H1 (cell line): Measurements from ENCODE around the gene KRT9. TPM values are rescaled to one million over a fixed set of nuclear protein-coding genes. Genes with fewer than 3 reads are reported as not detected.

ENCODE experiments used
- ASH2L ChIP-seq: fragments of 200-600, 300-600 bp; sonication (generic); IDR thresholded peaks from one replicate; pipeline ENCODE4 v1.7.1; 2017; ENCODE audit warnings: low read length
- CBX5 ChIP-seq: fragments of 300-800, 300-1000 bp; sonication (generic); IDR thresholded peaks from 2 replicates; pipeline ENCODE4 v1.7.1; 2016; ENCODE audit warnings: antibody characterized with exemption, low read length, low read depth
- CHD2 ChIP-seq: IDR thresholded peaks from 2 replicates; pipeline ENCODE4 v1.6.1; 2012; ENCODE audit warnings: low read length, improper control_type of control experiment
- CTCF ChIP-seq, 3 experiments: IDR thresholded peaks; 1 replicate in 2 of 3; 2 replicates in 1 of 3; pipeline versions ENCODE4 v1.5.1 to v1.6.1; 2011; ENCODE audit warnings: low read length in 3 of 3, mild to moderate bottlenecking in 3 of 3, inconsistent platforms in 2 of 3, low read depth in 1 of 3, moderate library complexity in 1 of 3; ENCODE audit not compliant: insufficient read depth in 1 of 3; ENCODE audit errors: control extremely low read depth in 1 of 3
- HDAC2 ChIP-seq, 2 experiments: fragments of 300-600 bp in 1 of 2; sonication (generic) in 1 of 2; IDR thresholded peaks; 2 replicates each; pipeline ENCODE4 v1.6.1; 2011 to 2012; ENCODE audit warnings: low read depth in 2 of 2, low read length in 2 of 2, mild to moderate bottlenecking in 2 of 2, moderate library complexity in 2 of 2, borderline replicate concordance in 1 of 2, inconsistent platforms in 1 of 2
- SIRT6 ChIP-seq: IDR thresholded peaks from one replicate; pipeline ENCODE4 v1.7.1; 2012; ENCODE audit warnings: low read length, inconsistent platforms
- polyA plus RNA-seq, 7 experiments: library from polyadenylated mRNA; depleted of rRNA in 3 of 7; stranded (reverse) in 5 of 7; unstranded in 2 of 7; fragments of >200 nt in 5 of 7; fragments of 200-250 nt in 2 of 7; gene quantifications; 1 replicate in 5 of 7; 2 replicates in 1 of 7; 4 replicates in 1 of 7; pipeline versions ENCODE4 v1.2.1 to v1.2.3, GENCODE V29; 2011 to 2013; ENCODE audit warnings: missing spikeins in 2 of 7, mixed read lengths in 2 of 7
- total RNA-seq: library from RNA; stranded (reverse); fragmentation: NEBNext Ultra II Directional; extraction: Animal tissue kit (Norgen Biotek cat#: 25700); gene quantifications from 2 replicates; pipeline ENCODE4 v1.2.1, GENCODE V29; 2021

Gene KRT9
- total and polyA plus RNA-seq, 2 of the 8 experiments (the other 6 are each of a cell fraction or from before 2014, with no cell fraction given), result not detected

DNA sequence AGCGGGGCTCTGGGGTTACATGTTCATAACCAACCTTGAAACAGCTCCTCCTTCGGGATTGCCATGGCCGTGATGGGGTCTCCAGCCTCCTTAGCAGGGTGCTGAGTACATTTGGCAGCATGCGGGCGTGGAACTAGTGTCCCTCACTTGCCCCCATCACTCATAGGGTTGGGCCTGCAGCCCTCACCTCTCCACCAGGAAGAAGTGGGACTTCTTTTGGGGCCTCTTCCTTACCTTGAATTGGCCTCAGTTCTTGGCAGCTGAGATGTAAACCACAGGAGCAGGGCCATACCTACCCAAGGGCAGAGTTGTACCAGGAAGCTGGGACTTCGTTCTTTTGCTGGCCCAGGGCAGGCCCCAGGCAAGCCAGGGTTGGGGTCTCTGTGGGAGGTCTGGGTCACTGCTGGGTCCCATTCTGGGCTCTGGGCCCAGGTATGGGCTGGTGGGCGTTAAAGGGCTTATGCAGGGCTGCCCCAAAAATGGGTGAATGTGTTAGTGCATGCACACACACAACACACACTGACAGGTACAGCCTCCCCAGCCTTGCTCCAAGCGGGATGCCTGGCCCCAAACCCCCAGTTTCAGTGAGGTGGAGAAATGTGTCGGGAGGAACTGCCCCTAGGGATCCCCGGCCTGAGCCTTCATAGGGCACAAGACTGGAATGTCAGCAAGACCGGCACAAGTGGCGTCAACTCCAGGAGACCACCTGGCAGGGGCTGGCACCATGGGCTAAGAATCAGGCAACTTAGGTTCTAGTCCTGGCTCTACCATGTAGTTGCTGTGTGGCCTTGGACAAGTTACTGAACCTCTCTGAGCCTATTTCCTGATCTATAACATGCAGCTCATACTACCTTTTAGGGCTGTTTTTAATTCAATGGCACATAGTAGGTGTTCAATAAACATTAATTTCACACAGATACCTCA is 49.3 kb downstream of the KRT9 start (continued):
- TF ChIP-seq CBX5 (no peak), SIRT6 (no peak), HDAC2 (IDR thresholded peaks at IDR 0.05; ENCODE audit: borderline replicate concordance in 1 of 2, low read depth in 2 of 2, low read length in 2 of 2) (no peak), CTCF (IDR thresholded peaks at IDR 0.05; ENCODE audit: control extremely low read depth in 1 of 3, insufficient read depth in 1 of 3, low read depth in 1 of 3, low read length in 3 of 3) (no peak), ASH2L (no peak), CHD2 (no peak)
